GM18907 (cell line): ENCODE results near the gene COL8A2.

Experiments
- ATAC-seq: cut with Tn5 transposase; IDR thresholded peaks from one replicate; pipeline ENCODE4 v1.9.1; 2021; ENCODE audit warnings: mild to moderate bottlenecking, moderate library complexity; ENCODE audit not compliant: unreplicated experiment

The COL8A2 gene

GRCh38 chr1:36137776-36138175 lies 12.8 kb upstream of the COL8A2 start:
- ATAC-seq: no peak

GRCh38 chr1:36137226-36137625 lies 12.2 kb upstream of the COL8A2 start:
- no peak for ATAC-seq

- no peak for ATAC-seq
Measured at GRCh38 chr1:36136535-36136934, 11.5 kb upstream of the COL8A2 start.

GRCh38 chr1:36135796-36136195 lies 10.8 kb upstream of the COL8A2 start:
- no peak for ATAC-seq

GRCh38 chr1:36135330-36135667 lies 10.3 kb upstream of the COL8A2 start:
- ATAC-seq: no peak

DNA sequence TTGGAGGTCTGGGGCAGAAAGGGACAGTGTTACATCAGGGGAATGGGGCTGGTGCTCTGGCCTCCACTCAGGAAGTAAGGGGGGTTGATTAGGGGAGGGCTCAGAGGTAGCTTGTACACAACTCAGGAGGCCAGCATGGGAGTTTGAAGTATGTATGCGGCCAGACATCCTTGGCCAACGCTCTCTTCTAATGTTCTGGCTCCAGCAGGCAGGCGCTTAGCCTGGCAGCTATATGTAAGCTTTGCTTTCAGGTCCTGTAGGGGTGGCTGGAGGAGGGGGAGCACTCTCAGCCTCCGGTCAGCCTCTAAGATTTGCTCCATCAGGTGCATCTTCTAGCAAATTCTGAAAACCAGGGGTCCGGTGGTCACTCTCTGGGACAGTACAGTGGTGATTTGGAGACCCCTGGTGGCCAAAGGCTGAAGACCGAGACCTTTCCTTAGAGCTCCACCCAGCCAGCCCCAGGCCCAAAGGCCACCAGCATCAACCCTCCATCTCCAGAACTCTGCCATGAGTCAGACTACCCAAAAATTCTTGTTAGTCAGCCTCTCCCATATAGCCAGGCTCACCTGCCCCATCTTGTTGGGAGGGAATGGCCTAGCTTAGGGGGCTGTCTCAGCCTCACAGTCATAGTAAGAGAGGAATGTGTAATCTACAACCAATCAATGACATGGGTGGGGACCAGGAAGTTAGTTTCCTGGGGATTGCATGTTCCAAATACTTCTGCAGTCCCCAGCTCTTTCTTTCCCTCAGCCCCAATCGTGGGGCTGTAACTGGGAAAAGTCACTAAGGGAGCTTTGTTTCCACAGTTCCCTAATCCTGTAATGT lies 9.7 kb upstream of the COL8A2 start:
- no peak for ATAC-seq

- no peak for ATAC-seq
Measured at GRCh38 chr1:36134031-36134430, 9.0 kb upstream of the COL8A2 start.

GRCh38 chr1:36133484-36133883 lies 8.5 kb upstream of the COL8A2 start:
- ATAC-seq: no peak

- no peak for ATAC-seq
Measured at GRCh38 chr1:36132029-36132428, 7.0 kb upstream of the COL8A2 start.

GRCh38 chr1:36128905-36129206 lies 3.8 kb upstream of the COL8A2 start:
- ATAC-seq: no peak

DNA sequence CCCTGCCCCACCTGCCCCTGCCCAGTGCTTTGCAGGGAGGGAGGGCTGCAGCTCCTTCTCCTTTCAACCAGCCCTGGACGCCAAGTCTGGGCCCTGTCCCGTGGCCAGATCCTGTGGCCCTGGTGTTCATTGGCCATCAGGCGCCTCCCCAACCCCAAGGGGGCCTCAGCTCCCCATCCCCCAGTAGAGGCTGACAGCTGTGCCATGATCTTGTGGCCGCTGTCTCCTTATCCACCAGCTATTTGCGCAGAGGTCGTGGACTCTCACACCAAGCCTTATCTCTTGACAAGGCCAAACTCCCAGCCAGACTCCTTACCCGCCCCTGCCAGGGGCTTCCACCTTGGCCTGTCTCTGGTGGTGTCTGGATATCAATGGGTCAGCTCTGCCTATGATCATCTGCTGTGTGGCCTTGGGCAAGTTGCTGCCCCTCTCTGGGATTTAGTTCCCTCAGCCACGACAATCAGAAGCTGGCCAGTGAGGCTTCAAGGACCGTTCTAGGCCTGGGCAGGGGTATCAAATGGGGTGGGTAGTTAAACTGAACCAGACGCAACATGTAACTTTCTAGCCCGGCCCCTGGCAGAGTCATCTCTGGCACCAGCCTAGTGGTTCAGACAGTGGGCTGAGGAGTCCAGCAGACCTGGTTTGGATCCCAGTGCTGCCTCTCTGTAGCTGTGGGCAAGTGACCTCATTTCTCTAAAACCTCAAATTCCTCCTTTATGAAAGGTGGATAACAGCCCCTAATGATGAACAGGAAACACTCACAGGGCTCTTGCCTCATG lies 3.3 kb upstream of the COL8A2 start:
- ATAC-seq: no peak

GRCh38 chr1:36126797-36127500 lies 1.9 kb upstream of the COL8A2 start:
- no peak for ATAC-seq

DNA sequence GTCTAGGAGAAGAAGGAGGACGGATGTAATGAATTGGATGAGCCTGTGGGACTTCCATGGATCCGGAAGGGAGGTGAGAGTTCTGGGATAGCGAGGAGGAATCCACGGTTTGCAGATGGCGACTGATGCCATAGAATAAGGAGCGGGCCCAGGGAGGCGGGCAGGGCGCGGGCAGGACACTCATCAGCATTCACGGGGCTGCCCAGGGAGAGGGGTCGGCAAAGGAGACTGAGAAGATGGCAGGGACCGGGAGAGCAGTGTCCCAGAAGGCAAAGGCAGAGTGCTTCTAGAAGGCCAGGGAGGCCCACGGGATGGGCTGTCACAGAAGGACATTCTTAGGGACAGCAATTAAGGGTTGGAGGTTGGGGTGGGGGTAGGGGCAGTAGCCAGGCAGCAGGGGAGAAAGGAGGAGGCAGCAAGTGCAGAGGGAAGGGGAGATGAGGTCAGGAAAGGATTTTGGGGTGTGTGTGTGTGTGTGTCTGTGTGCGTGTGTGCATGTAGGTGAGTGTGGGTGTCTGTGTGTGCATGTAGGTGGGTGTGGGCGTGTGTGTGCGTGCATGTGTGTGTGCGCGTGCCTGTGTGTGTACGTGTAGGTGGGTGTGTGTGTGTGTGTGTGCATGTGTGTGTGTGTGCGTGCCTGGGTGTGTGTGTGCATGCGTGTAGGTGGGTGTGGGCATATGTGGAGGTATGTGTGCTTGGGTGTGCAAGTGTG lies 1.1 kb upstream of the COL8A2 start:
- ATAC-seq: no peak

DNA sequence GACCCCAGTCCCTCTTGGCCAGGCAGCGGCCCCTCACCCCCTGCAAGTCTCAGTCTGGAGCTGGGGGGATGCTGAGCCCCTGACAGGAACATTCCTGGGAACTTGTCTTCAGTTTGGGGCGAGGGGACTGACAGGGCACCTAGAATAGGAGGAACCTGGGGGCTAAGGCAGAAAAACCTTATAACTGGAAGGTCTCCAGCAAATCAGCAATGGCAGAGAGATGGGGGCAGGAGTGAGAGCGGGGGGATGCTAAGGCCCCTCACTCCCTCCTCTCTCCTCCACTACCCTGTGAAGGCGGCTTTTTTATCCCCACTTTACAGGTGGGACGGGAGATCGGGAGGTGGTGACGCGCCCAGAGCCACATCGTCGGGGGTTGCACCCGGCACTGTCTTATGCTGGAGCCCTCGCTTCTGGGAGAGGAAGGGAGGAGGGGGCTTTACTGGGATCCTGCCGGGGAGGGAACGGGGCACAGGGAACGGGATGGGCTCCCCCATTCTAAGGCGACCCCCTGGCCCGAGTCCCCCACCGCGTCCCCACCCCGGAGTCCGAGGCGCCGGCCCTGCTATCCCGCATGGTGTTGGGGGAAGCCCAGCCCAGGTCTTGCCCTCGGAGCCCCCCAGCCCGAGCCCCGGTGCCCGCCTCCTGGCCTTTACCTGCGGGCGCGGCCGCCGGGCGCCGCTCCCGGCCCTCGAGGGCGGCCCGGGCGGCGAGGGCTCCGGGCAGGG lies 456 bp downstream of the COL8A2 start:
- ATAC-seq: no peak

GRCh38 chr1:36123356-36123755 lies 1.7 kb downstream of the COL8A2 start:
- no peak for ATAC-seq

DNA sequence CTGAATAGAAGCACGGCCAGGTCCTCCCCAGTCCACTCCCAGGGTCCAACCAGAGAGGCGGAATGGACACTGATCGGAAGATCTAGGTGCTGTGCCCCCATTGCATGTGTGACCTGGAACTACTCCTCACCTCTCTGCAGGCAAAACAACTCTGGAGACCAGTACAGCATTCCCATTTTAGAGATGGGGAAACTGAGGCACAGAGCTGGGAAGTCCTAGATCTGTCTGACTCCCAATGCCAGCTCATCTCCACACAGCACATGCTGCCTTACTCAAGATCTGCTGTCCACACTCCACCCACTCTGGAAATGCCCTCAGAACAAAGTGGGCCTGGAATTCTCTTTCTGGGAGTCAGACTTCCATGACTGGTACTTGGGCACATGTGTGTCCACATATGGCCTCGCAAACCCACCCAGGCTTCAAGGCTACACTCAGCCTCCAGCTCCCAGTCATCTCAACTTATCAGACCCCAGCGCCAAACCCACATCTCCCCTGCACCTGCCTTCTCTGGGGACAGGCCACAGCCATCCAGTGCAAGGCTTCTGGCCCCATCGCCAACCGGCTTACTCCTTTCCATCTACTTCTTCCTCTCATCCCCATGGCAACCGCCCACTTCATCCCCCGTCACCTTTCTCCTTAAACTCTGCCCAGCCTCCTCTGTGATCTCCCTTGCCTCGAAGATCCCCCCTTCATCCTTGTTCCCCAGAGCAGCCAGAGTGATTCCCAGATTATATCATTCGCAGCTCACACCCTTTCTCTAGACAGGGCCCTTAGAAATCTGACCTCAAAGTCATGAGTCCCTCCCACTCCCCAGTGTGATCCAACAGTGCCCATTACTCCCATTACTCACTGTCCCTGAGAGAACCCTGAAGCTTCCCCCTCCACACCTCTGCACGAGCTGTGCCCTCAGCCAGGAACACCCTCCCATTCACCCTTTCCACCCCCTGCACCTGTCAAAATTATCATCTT lies 2.7 kb downstream of the COL8A2 start:
- ATAC-seq: no peak

GRCh38 chr1:36119456-36119855 lies 5.6 kb downstream of the COL8A2 start:
- ATAC-seq: no peak

DNA sequence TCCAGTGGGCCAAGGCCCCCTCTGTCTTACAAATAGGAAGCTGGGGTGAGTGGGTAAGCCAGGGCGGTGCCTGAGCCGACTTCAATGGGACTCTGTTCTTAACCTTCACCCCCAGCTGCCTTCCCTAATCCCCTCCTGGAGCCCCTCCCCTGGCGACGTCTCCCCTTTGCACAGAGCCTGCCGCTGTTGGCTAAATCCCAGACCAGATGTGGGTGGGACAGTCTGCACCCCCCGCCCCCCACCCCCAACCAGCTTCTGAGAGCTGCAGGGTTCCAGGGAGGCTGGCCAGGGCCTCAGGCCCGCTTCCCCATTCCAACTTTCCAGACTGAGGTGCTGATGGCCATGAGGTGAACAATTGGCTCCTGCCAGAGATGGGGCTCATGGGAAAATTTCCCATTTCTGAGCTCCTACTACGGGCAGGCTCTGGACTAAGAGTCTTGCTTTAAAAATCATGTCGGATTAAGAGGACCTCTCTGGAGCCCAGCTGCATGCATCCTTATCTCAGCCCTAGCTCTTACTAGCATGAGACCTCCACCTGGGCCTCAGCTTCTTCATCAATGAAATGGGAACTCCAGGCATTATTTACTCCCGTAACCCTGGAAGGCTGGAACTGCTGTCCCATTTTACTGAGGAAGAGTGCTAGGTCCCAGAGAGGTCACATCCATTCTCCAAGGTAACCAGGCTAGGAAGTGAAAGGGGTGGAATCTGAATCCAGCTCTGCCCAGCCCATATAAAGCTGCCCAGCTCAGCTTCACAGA lies 6.4 kb downstream of the COL8A2 start:
- no peak for ATAC-seq

DNA sequence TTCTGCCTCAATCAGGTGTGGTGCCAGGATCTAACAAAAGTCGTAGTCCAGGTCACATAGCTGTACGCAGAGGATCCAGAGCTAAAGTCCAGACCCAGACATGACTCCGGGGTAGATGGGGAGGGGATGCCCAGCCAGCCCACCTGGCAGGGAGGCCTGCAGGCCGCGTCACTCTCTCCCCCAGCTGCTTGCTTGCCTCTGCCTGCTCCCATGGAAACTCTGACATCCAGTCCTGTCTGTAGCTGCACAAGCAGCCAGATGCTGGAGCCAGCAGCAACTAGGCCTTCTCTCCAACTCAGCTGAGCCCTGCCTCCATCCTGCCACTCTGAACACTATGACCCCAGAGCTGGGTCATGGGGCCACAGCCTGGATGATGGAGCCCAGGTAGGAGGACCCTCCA lies 8.1 kb downstream of the COL8A2 start:
- no peak for ATAC-seq
